Measurements from ENCODE around the gene LGI4. TPM values are rescaled to one million over a fixed set of nuclear protein-coding genes. Genes with fewer than 3 reads are reported as not detected.

Gene LGI4
- polyA plus RNA-seq, 6 donors from 2014 or later, result not detected

DNA sequence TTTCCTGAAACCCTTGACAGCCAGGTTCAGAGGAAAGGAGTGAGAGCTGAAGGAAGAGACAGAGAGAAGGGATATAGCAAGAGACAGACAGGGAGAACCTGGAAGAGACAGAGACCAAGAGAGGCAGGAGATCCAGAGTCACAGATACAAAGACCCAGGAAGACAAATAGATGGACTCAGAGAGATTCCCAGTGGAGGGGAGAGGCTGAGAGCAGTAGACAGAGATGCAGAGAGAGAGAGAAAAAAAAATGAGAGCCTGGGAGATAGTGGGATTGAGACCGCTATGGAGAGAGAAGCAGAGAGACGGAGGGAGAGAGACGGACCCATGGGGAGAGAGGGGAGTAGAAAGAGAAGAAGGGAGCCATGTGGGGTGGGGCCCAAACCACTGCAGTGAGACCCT, 9.0 kb upstream of the LGI4 start:
- ATAC-seq (ENCODE audit: low read depth in 2 of 2) (no peak), DNase-seq (no peak)
- peak overlapping the region; percentile 2 to 84 (median 67) for H3K4me3 Mint-ChIP-seq
- H3K27ac Mint-ChIP-seq, result peak overlapping the region in 1 of 6 donors; percentile 94
- H3K9me3 Mint-ChIP-seq, result no peaks in the 10 kb centered on the region
- peaks cover 0 to 9% (median 8%) of the 10 kb centered on the region in 3 donors for H3K27me3 Mint-ChIP-seq
- H3K36me3 Mint-ChIP-seq, result no peaks in the 10 kb centered on the region
- peaks cover 27 to 43% (median 37%) of the 10 kb centered on the region in 3 donors for H3K4me1 Mint-ChIP-seq

DNA sequence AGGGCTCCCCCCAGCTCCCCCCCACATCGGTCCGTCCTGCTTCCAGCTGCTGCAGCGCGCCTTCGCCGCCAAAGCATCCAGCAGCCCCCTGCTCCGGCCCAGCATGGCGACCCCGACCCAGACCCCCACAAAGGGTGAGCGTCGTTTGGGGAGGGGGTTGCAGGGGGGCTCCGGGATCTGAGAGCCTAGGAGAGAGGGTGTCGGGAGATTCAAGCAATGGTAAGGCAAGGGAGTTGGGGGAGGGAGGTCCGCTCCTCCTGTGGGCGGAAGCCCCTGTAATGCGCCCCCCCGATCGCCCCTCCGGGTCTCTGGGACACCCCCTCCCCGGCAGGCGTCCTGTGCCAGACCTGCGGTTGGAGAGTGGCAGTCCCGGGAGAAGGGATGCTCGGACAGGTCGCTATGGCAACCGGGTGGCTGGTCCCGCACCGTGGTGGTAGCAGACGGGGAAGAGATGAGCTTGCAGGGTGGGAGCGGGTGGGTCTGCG, 8.4 kb upstream of the LGI4 start, which contains the start of gene FXYD7:
Gene FXYD7, plus strand, starts transcription at position 25 of the 485 bp plus-strand sequence. Its CDS starts 79 bp downstream, at position 104.
- peak within 1 kb of the TSS in 4 of 6 donors; percentile 25 to 96 (median 81) for H3K27ac Mint-ChIP-seq
- H3K9me3 Mint-ChIP-seq, result no peaks in the 10 kb centered on the region
- DNase-seq, result peak; percentile 12
- H3K36me3 Mint-ChIP-seq, result no peaks in the 10 kb centered on the region
- no peak for ATAC-seq (ENCODE audit: low read depth in 2 of 2)
- peaks cover 0 to 9% (median 8%) of the 10 kb centered on the region in 3 donors for H3K27me3 Mint-ChIP-seq
- peak within 1 kb of the TSS; percentile 78 to 92 (median 85) for H3K4me3 Mint-ChIP-seq
- peaks cover 27 to 43% (median 37%) of the 10 kb centered on the region in 3 donors for H3K4me1 Mint-ChIP-seq

DNA sequence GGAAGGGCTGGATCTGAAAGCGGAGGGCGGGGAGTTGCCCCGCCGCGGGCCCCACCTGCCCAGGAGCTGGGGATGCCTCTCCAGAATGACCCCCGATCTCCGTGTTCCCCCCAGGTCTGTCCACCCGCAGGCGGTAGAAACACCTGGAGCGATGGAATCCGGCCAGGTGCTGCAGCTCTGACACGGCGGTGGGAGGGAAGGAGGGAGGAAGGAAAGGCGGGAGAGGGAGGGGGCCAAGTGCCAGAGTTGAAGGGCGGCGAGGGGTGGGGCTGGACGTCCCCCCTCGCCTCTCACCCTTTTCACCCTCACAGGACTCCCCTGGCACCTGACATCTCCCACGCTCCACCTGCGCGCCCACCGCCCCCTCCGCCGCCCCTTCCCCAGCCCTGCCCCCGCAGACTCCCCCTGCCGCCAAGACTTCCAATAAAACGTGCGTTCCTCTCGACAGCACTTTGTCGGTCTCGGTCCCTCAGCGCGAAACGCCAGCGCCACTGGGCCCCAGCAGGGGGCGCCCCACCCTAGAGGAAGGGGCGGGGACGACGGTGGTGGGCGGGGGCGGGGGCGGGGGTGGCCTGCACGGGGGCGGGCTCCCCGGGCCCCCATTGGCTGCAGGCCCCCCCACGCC, 7.9 kb upstream of the LGI4 start:
- Mint-ChIP-seq H3K27me3 (peaks cover 0 to 15% (median 8%) of the 10 kb centered on the region in 3 donors), H3K4me3 (peak overlapping the region in 7 of 8 donors; percentile 59 to 92 (median 81)), H3K27ac (peak overlapping the region in 2 of 6 donors; percentile 25 to 70), H3K4me1 (peaks cover 27 to 43% (median 42%) of the 10 kb centered on the region in 3 donors), H3K36me3 (no peaks in the 10 kb centered on the region), H3K9me3 (no peaks in the 10 kb centered on the region)
- ATAC-seq (ENCODE audit: low read depth in 2 of 2), result peak; percentile 33 to 51
- peak; percentile 60 for DNase-seq

DNA sequence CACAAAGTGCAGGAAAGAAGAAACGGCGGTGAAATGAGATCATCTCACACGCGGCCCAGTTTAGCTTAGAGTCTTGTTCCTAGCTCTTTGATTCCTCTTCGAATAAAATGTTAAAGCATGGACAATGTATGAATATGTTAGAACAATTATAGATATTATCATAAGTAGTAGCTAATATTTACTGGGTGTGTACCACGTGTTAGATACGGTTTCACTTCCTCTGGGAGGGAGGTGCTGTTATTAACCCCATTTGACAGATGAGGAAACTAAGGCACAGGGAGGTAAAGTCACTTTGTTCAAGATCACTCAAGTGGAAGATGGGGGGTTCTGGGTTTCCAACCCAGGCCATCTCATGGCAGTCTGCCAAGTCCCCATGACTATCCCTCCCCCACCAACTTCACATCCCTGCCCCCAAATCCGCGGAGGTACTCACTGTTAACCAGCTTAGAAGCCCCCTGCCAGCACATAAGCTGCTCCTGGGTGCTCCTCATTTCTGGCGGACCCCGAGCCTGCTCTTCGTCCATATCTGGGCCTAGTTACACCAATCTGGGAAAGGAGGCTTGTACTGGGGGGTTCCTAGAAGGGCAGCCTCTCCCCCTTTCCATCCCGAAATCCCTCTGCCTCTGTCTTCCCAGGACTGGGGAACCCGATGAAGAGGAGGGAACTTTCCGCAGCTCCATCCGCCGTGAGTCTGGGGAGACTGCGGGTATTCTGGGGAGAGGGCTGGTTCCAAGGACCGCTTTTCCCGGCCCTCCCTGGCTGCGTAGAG, 7.2 kb upstream of the LGI4 start:
- peaks cover 0 to 16% (median 8%) of the 10 kb centered on the region in 3 donors for H3K27me3 Mint-ChIP-seq
- no peaks in the 10 kb centered on the region for H3K9me3 Mint-ChIP-seq
- peak overlapping the region; percentile 78 to 92 (median 88) for H3K4me3 Mint-ChIP-seq
- peaks cover 30 to 50% (median 48%) of the 10 kb centered on the region in 3 donors for H3K4me1 Mint-ChIP-seq
- peak overlapping the region; percentile 69 to 96 (median 88) for H3K27ac Mint-ChIP-seq
- H3K36me3 Mint-ChIP-seq, result no peaks in the 10 kb centered on the region
- DNase-seq (peak; percentile 22), ATAC-seq (ENCODE audit: low read depth in 2 of 2) (peak; percentile 24 to 31)

DNA sequence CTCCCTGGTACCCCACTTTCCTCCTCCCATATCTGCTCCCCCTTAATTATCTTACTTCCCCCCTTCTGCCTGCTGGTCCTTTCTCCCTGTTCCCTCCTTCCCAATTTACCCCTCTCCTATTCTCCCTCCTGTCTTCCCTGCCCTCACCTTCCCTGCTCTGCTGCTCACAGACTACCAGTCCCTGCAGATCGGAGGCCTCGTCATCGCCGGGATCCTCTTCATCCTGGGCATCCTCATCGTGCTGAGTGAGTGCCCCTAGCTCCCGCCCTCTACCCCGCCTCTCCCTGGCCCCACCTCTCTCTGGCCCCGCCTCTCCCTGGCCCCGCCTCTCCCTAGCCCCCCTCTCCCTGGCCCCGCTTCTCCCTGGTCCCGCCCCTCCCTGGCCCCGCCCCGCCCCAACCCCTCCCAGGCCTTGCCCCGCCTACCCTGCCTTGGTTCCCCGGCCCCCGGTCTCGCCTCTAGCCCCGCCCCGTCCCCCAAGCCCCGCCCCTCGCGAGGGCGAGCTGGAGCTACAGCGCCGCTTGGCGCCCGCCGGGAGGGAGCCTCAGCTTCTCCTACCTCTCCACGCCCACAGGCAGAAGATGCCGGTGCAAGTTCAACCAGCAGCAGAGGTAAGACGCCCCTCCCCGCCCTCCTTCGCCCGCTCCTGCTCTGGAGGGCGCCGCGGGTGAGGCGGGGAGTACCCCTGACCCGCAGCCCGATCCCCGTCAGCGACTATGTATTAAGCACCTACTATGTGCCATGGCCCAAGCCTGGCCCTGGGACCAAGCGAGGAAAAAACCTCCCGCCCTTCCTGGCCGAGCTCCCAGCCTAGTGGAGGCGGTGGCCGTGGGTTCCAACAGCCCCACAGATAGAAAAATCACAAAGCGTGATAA, 6.3 kb upstream of the LGI4 start:
- Mint-ChIP-seq H3K36me3 (no peaks in the 10 kb centered on the region), H3K9me3 (no peaks in the 10 kb centered on the region), H3K27ac (peak overlapping the region; percentile 70 to 96 (median 88)), H3K27me3 (peaks cover 0 to 16% (median 8%) of the 10 kb centered on the region in 3 donors), H3K4me1 (peaks cover 30 to 50% (median 48%) of the 10 kb centered on the region in 3 donors), H3K4me3 (peak overlapping the region; percentile 78 to 92 (median 88))
- DNase-seq (peak; percentile 84), ATAC-seq (ENCODE audit: low read depth in 2 of 2) (peak; percentile 70)

DNA sequence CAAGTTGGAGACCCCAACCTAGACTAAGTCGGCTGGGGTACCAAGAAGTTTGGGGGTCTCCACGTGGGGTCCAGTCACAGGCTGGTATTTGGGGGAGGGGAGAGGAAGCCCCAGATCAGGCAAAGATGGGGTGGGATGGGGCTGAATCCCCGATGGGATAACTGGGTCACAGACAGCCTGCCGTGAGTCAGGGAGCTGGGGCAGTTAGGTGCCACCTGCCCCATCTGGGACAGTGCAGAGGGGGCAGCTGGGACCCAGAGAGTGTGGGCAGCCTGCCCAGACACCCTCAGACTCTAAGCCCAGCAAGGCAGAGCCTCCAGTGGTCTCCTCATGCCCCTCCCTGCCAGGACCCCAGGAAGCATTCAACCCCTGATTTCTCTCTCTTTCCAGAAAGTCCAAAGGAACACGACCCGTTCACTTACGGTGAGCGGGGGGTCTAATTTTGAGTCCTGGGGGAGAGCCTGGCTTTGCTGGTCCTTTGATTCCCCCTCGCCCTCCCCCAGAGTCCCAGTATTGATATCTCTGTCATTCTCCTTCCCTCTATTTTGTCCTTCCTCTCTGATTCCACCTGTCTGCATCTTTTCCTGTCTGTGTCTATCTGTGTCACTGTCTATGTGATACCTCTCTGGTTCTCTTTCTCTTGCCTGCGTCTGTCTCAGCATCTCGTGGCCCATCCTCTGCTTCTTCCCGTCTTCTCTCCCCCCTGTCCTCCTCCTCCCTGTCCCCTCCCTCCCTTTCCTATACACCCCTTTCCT, 5.5 kb upstream of the LGI4 start:
- Mint-ChIP-seq H3K4me3 (peak overlapping the region; percentile 63 to 91 (median 78)), H3K36me3 (no peaks in the 10 kb centered on the region), H3K27ac (peak overlapping the region in 3 of 6 donors; percentile 60 to 95 (median 70)), H3K4me1 (peaks cover 36 to 50% (median 48%) of the 10 kb centered on the region in 3 donors), H3K27me3 (peaks cover 0 to 16% (median 8%) of the 10 kb centered on the region in 3 donors), H3K9me3 (no peaks in the 10 kb centered on the region)
- no peak for DNase-seq
- ATAC-seq (ENCODE audit: low read depth in 2 of 2), result no peak

DNA sequence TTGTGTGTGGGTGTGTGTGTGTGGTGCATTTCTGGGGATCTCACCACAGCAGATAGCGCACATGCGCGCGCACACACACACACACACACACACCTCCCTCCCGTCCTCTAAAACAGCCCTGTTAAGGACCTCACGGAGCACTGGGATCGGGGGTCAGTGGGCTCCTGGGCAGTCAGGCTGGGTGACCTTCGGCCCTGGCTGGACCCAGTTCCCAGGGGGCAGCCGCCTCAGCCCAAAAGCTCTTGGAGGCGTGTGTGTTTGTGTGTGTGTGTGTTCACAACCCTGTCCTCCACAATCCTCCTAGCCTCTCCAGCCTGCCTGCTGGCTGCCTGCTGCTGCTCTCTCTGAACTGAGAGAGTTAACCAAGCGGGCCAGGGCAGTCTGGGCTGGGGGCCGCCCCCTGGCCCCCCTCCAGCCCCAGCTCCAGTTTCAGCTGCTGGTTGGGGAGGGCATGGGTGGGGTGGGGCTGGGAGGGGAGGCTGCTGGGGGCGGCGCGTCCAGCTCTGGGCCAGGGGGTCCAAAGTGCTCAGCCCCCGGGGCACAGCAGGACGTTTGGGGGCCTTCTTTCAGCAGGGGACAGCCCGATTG, 3.5 kb upstream of the LGI4 start, which contains the start of gene FXYD1:
Gene FXYD1, plus strand, starts transcription at position 520 of the 588 bp plus-strand sequence. CDS start 1,256 bp downstream, outside the sequence.
- H3K27me3 Mint-ChIP-seq, result peaks cover 0 to 16% (median 8%) of the 10 kb centered on the region in 3 donors
- H3K27ac Mint-ChIP-seq, result peak within 1 kb of the TSS in 3 of 6 donors; percentile 36 to 81 (median 44)
- no peak within 1 kb of the TSS for H3K4me3 Mint-ChIP-seq

DNA sequence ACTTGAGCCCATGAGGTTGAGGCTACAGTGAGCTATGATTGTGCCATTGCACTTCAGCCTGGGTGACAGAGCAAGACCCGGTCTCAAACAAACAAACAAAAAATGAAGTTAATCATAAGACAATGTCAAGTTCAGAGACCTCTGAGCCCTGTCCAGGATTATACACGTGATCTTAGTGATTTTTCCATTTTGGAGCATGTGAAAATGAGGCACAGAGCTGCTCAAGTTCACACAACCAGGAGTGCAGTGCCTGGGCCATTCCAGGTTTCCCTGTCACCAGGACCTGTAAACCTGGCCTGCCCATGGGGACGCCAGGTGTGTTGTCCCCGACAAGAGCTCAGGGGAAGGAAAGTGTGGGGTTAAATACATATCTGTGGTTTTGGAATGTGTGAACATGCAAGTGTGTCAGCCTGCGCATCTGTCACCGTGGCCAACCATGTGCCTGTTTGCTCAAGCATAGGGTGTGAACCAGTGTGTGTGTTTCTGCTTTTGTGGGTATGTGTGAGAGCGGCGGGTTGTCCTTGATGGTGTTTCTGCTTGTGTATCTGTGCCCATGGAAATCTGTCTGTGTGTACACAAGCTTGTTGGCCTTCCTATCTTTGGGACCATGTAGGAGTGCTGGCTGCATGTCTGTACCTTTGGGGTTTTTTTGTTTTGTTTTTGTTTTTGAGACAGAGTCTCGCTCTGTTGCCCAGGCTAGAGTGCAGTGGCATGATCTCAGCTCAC, 2.3 kb upstream of the LGI4 start:
- Mint-ChIP-seq H3K27me3 (peaks cover 0 to 16% (median 8%) of the 10 kb centered on the region in 3 donors), H3K27ac (peak overlapping the region in 5 of 6 donors; percentile 36 to 80 (median 39)), H3K4me1 (peaks cover 25 to 31% (median 27%) of the 10 kb centered on the region in 3 donors), H3K4me3 (peak overlapping the region in 1 of 8 donors; percentile 27), H3K36me3 (no peaks in the 10 kb centered on the region), H3K9me3 (peaks cover 0 to 11% (median 0%) of the 10 kb centered on the region in 7 donors)
- DNase-seq, result no peak
- peak in 1 of 2 donors; percentile 11 for ATAC-seq (ENCODE audit: low read depth in 2 of 2)

More for the DNA sequence above, 3.5 kb upstream of the LGI4 start, which contains the start of gene FXYD1:
- H3K9me3 Mint-ChIP-seq, result no peaks in the 10 kb centered on the region
- H3K4me1 Mint-ChIP-seq, result peaks cover 30 to 37% (median 31%) of the 10 kb centered on the region in 3 donors
- DNase-seq (no peak), ATAC-seq (ENCODE audit: low read depth in 2 of 2) (no peak)
- no peaks in the 10 kb centered on the region for H3K36me3 Mint-ChIP-seq

DNA sequence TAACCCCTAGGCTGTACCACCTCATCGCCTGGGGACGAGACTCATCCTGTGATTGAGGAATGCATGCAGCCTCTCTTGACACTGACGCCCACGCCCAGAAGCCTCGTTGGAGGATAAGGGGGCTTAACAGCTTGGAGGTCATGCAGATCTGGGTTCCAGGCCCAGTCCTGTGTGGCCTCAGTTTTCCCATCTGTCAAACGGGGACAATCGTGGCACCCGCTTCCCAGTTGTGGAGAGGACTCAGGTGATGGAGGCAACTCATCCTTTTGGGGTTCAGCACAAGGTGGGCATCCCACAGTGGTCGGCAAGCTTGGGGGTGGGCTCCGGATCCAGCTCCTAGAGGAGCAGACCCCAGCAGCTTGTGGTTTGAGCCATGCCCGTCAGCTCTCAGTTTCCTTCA, 1.4 kb upstream of the LGI4 start:
- no peak for ATAC-seq (ENCODE audit: low read depth in 2 of 2)
- peaks cover 0 to 11% (median 0%) of the 10 kb centered on the region in 7 donors for H3K9me3 Mint-ChIP-seq
- peaks cover 0 to 16% (median 8%) of the 10 kb centered on the region in 3 donors for H3K27me3 Mint-ChIP-seq
- peaks cover 16 to 24% (median 19%) of the 10 kb centered on the region in 3 donors for H3K4me1 Mint-ChIP-seq
- H3K4me3 Mint-ChIP-seq, result peak overlapping the region in 1 of 8 donors; percentile 35
- no peak overlapping the region for H3K27ac Mint-ChIP-seq
- DNase-seq, result no peak
- no peaks in the 10 kb centered on the region for H3K36me3 Mint-ChIP-seq

DNA sequence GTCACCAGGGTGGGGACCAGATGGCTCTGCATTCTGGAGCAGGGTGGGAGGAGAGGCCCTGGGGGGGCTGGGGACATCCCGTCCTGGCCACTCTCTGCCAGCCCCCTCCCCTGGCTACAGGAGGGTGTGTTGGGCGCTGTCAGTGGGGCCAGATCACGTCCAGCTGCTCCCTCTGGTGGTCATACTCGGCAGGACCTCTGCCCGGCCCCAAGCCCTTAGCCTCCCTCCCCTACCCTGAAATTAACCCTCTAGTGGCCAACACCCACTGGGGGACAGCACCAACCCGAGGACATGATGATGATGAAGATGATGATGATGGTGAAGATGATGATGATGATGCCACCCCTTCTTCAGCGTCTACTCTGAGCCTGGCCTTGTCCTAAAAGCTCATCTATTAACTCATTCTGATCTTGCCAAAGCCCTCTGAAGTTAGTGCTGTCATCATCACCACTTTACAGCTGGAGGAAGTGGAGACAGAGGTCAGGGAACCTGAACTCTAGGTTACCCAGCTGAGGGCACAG, 590 bp upstream of the LGI4 start:
- no peak overlapping the region for H3K4me3 Mint-ChIP-seq
- peaks cover 0 to 11% (median 0%) of the 10 kb centered on the region in 7 donors for H3K9me3 Mint-ChIP-seq
- peak; percentile 62 for DNase-seq
- H3K27ac Mint-ChIP-seq, result peak overlapping the region in 3 of 6 donors; percentile 47 to 71 (median 49)
- peaks cover 8 to 17% (median 13%) of the 10 kb centered on the region in 3 donors for H3K4me1 Mint-ChIP-seq
- peak; percentile 79 to 89 for ATAC-seq (ENCODE audit: low read depth in 2 of 2)
- H3K27me3 Mint-ChIP-seq, result peaks cover 0 to 8% (median 2%) of the 10 kb centered on the region in 3 donors
- no peaks in the 10 kb centered on the region for H3K36me3 Mint-ChIP-seq

DNA sequence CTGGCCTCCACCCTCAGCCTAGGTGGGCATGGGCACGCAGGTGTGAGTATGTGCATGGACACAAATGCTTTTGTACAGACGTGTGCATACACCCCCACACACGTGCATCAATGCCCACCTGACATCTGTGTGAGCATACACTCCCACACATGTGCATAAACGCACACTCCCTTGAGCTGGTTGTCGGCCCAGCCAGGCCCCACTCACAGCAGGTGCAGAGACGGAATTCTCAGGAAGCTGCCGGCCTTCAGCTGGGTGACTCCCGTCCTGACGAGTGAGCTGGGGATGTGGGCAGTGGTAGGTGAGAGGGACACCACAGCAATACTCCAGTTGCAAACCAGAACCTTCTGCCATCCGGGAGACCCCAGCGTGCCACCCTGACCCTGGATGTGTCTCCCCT, 1.0 kb downstream of the LGI4 start:
- Mint-ChIP-seq H3K4me3 (no peak overlapping the region), H3K36me3 (no peaks in the 10 kb centered on the region), H3K4me1 (peaks cover 6 to 17% (median 9%) of the 10 kb centered on the region in 3 donors), H3K27me3 (peaks cover 0 to 7% (median 0%) of the 10 kb centered on the region in 3 donors), H3K27ac (no peak overlapping the region), H3K9me3 (peaks cover 0 to 11% (median 0%) of the 10 kb centered on the region in 7 donors)
- ATAC-seq (ENCODE audit: low read depth in 2 of 2), result no peak
- DNase-seq, result no peak

All from naive B cell (primary cell).